ENCODE measurements around the gene SV2B.

DNA sequence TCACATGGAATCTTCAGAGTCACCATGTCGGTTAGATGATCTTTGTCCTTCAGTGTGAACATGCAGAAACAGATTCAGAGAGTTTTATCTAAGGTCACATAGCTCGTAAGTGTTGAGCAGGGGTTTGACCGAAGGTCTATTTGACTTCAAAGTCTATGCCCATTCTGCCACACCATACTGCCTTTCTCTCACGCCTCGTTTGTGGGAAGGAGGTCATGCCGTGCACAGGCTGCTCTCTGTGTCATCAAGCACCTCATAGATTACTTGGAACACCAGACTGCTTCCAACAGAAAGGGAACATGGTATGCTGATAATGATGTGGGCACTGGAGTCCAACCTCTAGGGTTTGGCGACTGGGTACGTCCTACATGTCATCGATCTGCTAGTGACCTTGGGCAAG is 128.8 kb downstream of the SV2B start:
- TF ChIP-seq, protein P1, sequence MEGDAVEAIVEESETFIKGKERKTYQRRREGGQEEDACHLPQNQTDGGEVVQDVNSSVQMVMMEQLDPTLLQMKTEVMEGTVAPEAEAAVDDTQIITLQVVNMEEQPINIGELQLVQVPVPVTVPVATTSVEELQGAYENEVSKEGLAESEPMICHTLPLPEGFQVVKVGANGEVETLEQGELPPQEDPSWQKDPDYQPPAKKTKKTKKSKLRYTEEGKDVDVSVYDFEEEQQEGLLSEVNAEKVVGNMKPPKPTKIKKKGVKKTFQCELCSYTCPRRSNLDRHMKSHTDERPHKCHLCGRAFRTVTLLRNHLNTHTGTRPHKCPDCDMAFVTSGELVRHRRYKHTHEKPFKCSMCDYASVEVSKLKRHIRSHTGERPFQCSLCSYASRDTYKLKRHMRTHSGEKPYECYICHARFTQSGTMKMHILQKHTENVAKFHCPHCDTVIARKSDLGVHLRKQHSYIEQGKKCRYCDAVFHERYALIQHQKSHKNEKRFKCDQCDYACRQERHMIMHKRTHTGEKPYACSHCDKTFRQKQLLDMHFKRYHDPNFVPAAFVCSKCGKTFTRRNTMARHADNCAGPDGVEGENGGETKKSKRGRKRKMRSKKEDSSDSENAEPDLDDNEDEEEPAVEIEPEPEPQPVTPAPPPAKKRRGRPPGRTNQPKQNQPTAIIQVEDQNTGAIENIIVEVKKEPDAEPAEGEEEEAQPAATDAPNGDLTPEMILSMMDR (IDR thresholded peaks at IDR 0.05) = no peak
- no peak for TF ChIP-seq POLR2A (IDR thresholded peaks at IDR 0.05)
- TF ChIP-seq POLR2AphosphoS5 (IDR thresholded peaks at IDR 0.05) = no peak
- no peak for TF ChIP-seq EP300 (IDR thresholded peaks at IDR 0.05)
